ENCODE results near the gene STX16. TPM values are rescaled to one million over a fixed set of nuclear protein-coding genes. Genes with fewer than 3 reads are reported as not detected.

Gene STX16, protein sequence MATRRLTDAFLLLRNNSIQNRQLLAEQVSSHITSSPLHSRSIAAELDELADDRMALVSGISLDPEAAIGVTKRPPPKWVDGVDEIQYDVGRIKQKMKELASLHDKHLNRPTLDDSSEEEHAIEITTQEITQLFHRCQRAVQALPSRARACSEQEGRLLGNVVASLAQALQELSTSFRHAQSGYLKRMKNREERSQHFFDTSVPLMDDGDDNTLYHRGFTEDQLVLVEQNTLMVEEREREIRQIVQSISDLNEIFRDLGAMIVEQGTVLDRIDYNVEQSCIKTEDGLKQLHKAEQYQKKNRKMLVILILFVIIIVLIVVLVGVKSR
- 27.6 to 38.2 TPM (median 35.7 TPM) in 5 replicates for total RNA-seq (2022; extraction: Qiagen RNA extraction)

GRCh38 chr20:58650776-58651558 lies at the start of gene STX16:
STX16 (plus strand) TSS chr20:58651283; CDS start chr20:58652007, 724 bp downstream.

GRCh38 chr20:58692579-58693225 lies 41.6 kb downstream of the STX16 start, which contains the start of gene NPEPL1:
NPEPL1 (plus strand) TSS chr20:58692800; CDS start chr20:58692901, 101 bp downstream.

Other genes with a start within 250 kb of the STX16 start
- gene APCDD1L, start 135.9 kb upstream of the STX16 start, total RNA-seq (2022; extraction: Qiagen RNA extraction): 0.03 to 0.08 TPM (median 0.07 TPM) in 5 replicates
- 28.2 to 38.3 TPM (median 36.0 TPM) in 5 replicates for gene NPEPL1, start 41.5 kb downstream of the STX16 start, total RNA-seq (2022; extraction: Qiagen RNA extraction)
- not detected in 5 replicates for gene GNAS-AS1, start 199.6 kb downstream of the STX16 start, total RNA-seq (2022; extraction: Qiagen RNA extraction)
- gene GNAS, start 201.4 kb downstream of the STX16 start, total RNA-seq (2022; extraction: Qiagen RNA extraction): 680 to 764 TPM (median 724 TPM) in 5 replicates

Measured in A549 treated with CORT108297 at 1 μM for 4 hours (cell line).